ENCODE results near the gene CYLD. TPM values are rescaled to one million over a fixed set of nuclear protein-coding genes. Genes with fewer than 3 reads are reported as not detected.

The CYLD gene
- total and polyA plus RNA-seq, 2 of the 4 experiments (the other 2 are of a cell fraction) = 16.2 to 37.3 TPM

GRCh38 chr16:50842013-50842505, 100.2 kb downstream of the CYLD start:
- no peak for TF ChIP-seq SMC3 (IDR thresholded peaks at IDR 0.05; ENCODE audit: low read depth, low read length)
- no peak for TF ChIP-seq MAZ (IDR thresholded peaks at IDR 0.05; ENCODE audit: borderline replicate concordance, low read depth, low read length)
- no peak for TF ChIP-seq ELK1 (IDR thresholded peaks at IDR 0.05; ENCODE audit: borderline replicate concordance, low read depth, low read length)
- no peak for TF ChIP-seq RFX5 (IDR thresholded peaks at IDR 0.05; ENCODE audit: low read depth, low read length)
- TF ChIP-seq MAFK (IDR thresholded peaks at IDR 0.05; ENCODE audit: low read depth, low read length) = no peak
- no peak for TF ChIP-seq NFE2L2 (IDR thresholded peaks at IDR 0.05; ENCODE audit: low read depth, low read length)
- no peak for TF ChIP-seq RCOR1 (IDR thresholded peaks at IDR 0.05; ENCODE audit: insufficient replicate concordance, low read length)
- TF ChIP-seq USF2 (IDR thresholded peaks at IDR 0.05; ENCODE audit: low read depth, low read length) = no peak
- no peak for TF ChIP-seq POLR2A (IDR thresholded peaks at IDR 0.05; ENCODE audit: low read depth, low read length)
- no peak for TF ChIP-seq CTCF (conservative IDR thresholded peaks at IDR 0.05; ENCODE audit: low read depth, low read length)
- TF ChIP-seq CEBPB (IDR thresholded peaks at IDR 0.05; ENCODE audit: low read depth, low read length) = no peak
- TF ChIP-seq CHD1 (IDR thresholded peaks at IDR 0.05; ENCODE audit: low read depth, low read length) = no peak
- no peak for TF ChIP-seq BHLHE40 (IDR thresholded peaks at IDR 0.05; ENCODE audit: low read depth, low read length)
- TF ChIP-seq MXI1 (IDR thresholded peaks at IDR 0.05; ENCODE audit: borderline replicate concordance, low read depth, low read length) = no peak
- no peak for TF ChIP-seq RAD21 (IDR thresholded peaks at IDR 0.05; ENCODE audit: low read length)
- TF ChIP-seq FOS (IDR thresholded peaks at IDR 0.05; ENCODE audit: low read depth, low read length) = no peak
- 80% methylated on average over 3 of the region's 17 CpGs; no CpG with 5 or more reads in 1 of the 2 experiments for WGBS, 2 experiments (ENCODE audit: extremely low coverage in 2 of 2, insufficient read length in 1 of 2)
- BruUV-seq (replicated peaks) = no TSS peak

More at GRCh38 chr16:50842013-50842505, 100.2 kb downstream of the CYLD start:
- H2BK120ac ChIP-seq (ENCODE audit: low read depth, low read length) = no peak overlapping the region
- H4K91ac ChIP-seq (ENCODE audit: insufficient read depth, low read depth, low read length) = no peak overlapping the region
- no peak overlapping the region for H3K9ac ChIP-seq (ENCODE audit: low read depth, low read length)
- no peak overlapping the region for H2AK5ac ChIP-seq (ENCODE audit: low read depth, low read length)
- H3K9me1 ChIP-seq (ENCODE audit: insufficient read depth, low read length) = no peaks in the 10 kb centered on the region
- H2AK9ac ChIP-seq (replicated peaks; ENCODE audit: low read depth, low read length, poor library complexity) = no peak overlapping the region
- H3K79me1 ChIP-seq (ENCODE audit: low read depth in 1 of 2, low read length in 2 of 2) = no peaks in the 10 kb centered on the region
- H3K4me2 ChIP-seq (ENCODE audit: low read depth, low read length) = no peak overlapping the region
- no peaks in the 10 kb centered on the region for H4K20me1 ChIP-seq (ENCODE audit: insufficient read depth, low read length)
- H3K4ac ChIP-seq (ENCODE audit: low read depth, low read length) = no peak overlapping the region
- H2AFZ ChIP-seq (replicated peaks; ENCODE audit: low read length, poor library complexity) = no peak overlapping the region
- no peak overlapping the region for H3K14ac ChIP-seq (replicated peaks; ENCODE audit: low read depth, low read length)
- no peak overlapping the region for H2BK20ac ChIP-seq (ENCODE audit: low read depth, low read length)
- H3K23ac ChIP-seq (ENCODE audit: low read depth, low read length) = no peak overlapping the region
- in situ Hi-C loops (cut with MboI; ENCODE audit: low sequenced_read_pairs) = no loop called here
- DNase-seq (no peak), ATAC-seq (ENCODE audit: low read depth) (no peak)
- dilution Hi-C loops (cut with HindIII; ENCODE audit: low sequenced_read_pairs, unreplicated experiment) = no loop called here
- no peak overlapping the region for H3K27ac ChIP-seq (ENCODE audit: insufficient read depth, low read length)
- H3K56ac ChIP-seq (ENCODE audit: extremely low read depth, insufficient read depth, low read length) = no peak overlapping the region
- peaks cover 26% of the 10 kb centered on the region for H3K27me3 ChIP-seq (ENCODE audit: control insufficient read depth, insufficient read depth, low read length)
- no peak overlapping the region for H4K5ac ChIP-seq (ENCODE audit: low read depth, low read length)
- intact Hi-C loops (cut with micrococcal nuclease) = no loop called here
- no peaks in the 10 kb centered on the region; the same call in 1 of the 2 replicates for H3K4me1 ChIP-seq (ENCODE audit: control insufficient read depth, insufficient read depth, low read length)
- no peak overlapping the region for H2BK15ac ChIP-seq (ENCODE audit: low read depth, low read length)
- no peaks in the 10 kb centered on the region for H3K36me3 ChIP-seq (ENCODE audit: control insufficient read depth, insufficient read depth, low read length)
- ChIA-PET CTCF (no interaction called here), POLR2A (ENCODE audit: unreplicated experiment) (no interaction called here)
- H4K8ac ChIP-seq (ENCODE audit: low read depth in 2 of 2, low read length in 2 of 2) = no peak overlapping the region
- no peak overlapping the region for H3K4me3 ChIP-seq (ENCODE audit: insufficient read depth, low read depth, low read length)
- H3K18ac ChIP-seq (ENCODE audit: low read depth, low read length) = no peak overlapping the region
- no peaks in the 10 kb centered on the region; the same call in 1 of the 2 replicates for H3K9me3 ChIP-seq (ENCODE audit: control insufficient read depth, insufficient read depth, low read length)
- H2BK5ac ChIP-seq (ENCODE audit: low read depth, low read length, poor library complexity, severe bottlenecking) = no peak overlapping the region

All from IMR-90 (cell line).